Stimulated activated naive CD8-positive, alpha-beta T cell treated with anti-CD3 and anti-CD28 coated beads, Interleukin-15, Interleukin-2, amounts not matched to agents 100 U/mL and 50 U/mL, for 24 hours (primary cell): ENCODE data around the gene FAM181B.
A peak's percentile ranks its signal among the peaks of the same experiment; 100 is the strongest.

Experiments used
- ATAC-seq: fragments of 150-1000 bp; cut with Tn5 transposase; one replicate; pipeline ENCODE4 v1.10.0; 2021
- DNase-seq: peaks from one replicate; pipeline ENCODE4 v3.0.0; 2021

The FAM181B gene

DNA sequence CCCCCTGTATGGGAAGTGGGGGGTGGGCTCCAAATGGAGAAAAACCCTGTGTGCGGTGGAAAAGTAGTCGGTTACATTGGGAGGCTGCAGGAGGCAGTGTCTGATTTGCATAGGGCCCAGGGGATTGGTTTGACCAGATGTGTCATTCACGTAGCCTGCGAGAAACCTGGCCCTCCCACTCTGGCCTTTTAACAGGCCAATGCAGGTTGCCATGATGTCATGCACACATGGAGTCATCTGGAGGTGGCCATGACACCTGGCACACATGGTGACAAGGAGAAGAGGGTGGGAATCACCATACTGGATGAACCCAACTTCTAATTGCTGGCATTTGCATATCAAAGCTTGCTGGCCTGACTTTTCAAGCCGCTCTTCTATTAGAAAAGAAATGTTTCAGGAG lies 50.6 kb downstream of the FAM181B start:
- DNase-seq = no peak
- ATAC-seq = no peak

DNA sequence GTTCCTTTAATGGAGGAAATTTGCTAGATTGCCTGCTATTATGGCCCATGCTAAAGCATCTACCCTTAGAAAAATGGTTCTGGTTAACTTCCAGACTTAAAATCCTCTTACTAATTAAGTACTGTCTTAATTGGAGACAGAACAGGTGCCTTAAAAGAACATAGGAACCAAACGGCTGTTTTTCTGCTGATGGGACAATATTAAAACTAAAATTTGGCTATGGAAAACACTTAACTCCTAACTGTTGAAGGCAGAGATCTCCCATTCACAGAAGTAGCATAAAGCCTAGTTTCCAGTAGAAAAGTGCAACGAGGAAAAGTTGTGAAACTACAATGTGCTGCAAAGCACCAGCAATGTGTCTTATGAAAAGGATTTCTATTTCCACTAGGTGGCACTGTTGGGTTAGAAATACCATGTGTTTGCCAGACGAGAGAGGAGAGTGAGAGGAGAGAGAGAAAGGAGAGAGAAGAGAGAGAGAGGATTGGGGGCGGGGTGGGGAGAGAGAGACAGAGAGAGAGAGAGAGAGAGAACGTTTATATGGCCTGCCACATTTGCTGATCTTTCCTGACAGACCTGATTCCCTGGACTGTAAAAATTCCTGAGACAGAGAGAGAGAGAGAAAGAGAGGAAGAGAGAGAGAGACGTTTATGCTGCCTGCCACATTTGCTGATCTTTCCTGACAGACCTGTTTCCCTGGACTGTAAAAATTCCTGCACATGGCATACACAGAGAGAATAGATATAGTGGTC lies 51.5 kb downstream of the FAM181B start:
- ATAC-seq = peak; percentile 55
- no peak for DNase-seq

DNA sequence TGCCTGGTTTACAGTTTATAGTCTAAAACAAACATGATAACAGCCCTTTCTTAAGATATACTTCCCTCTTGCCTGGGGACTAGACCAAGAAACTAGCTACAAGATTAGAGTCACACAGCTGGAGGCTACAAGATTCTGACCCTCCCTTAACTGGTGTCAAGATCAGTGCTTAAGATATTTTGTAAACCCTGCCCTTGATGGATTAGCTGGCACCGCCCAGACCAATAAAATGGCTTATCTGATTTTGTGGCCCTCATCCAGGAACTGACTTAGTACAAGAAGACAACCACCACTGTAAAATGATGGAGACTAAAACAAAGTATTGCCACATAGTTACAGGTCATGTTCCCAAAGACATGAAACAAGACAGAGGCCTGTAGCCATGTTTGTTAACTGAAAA lies 53.4 kb downstream of the FAM181B start:
- ATAC-seq (no peak), DNase-seq (no peak)
